H9 (cell line): ENCODE data around the gene SCP2D1. TPM values are rescaled to one million over a fixed set of nuclear protein-coding genes. Genes with fewer than 3 reads are reported as not detected.

Experiments used
- DNase-seq: peaks from one replicate; pipeline ENCODE4 v3.0.0-alpha.2; 2017
- H2AFZ ChIP-seq: one replicate; pipeline ENCODE4 v1.6.1; 2013; ENCODE audit warnings: mild to moderate bottlenecking, low read length, control low read depth, moderate library complexity
- H2AK5ac ChIP-seq: 2 replicates; pipeline ENCODE4 v1.6.1; 2013; ENCODE audit warnings: low read length, control low read depth, mixed read lengths; ENCODE audit not compliant: insufficient read length
- H2BK120ac ChIP-seq: one replicate; pipeline ENCODE4 v1.6.1; 2013; ENCODE audit warnings: low read depth, mild to moderate bottlenecking, low read length, control low read depth, inconsistent platforms; ENCODE audit not compliant: poor library complexity, severe bottlenecking
- H2BK12ac ChIP-seq: 2 replicates; pipeline ENCODE4 v1.6.1; 2013; ENCODE audit warnings: low read length, control low read depth, mixed read lengths, low read depth; ENCODE audit not compliant: insufficient read length
- H2BK15ac ChIP-seq: 2 replicates; pipeline ENCODE4 v1.6.1; 2013; ENCODE audit warnings: low read depth, low read length, control low read depth
- H2BK20ac ChIP-seq: one replicate; pipeline ENCODE4 v1.6.1; 2013; ENCODE audit warnings: low read depth, mild to moderate bottlenecking, low read length, control low read depth, inconsistent platforms; ENCODE audit not compliant: poor library complexity, severe bottlenecking
- H2BK5ac ChIP-seq: 2 replicates; pipeline ENCODE4 v1.6.1; 2013; ENCODE audit warnings: low read length, control low read depth, mixed read lengths; ENCODE audit not compliant: insufficient read length
- H3K14ac ChIP-seq: 2 replicates; pipeline ENCODE4 v1.6.1; 2013; ENCODE audit warnings: low read length, control low read depth; ENCODE audit not compliant: insufficient read depth
- H3K18ac ChIP-seq: 2 replicates; pipeline ENCODE4 v1.6.1; 2013; ENCODE audit warnings: low read depth, mild to moderate bottlenecking, mixed read lengths, low read length, control low read depth; ENCODE audit not compliant: insufficient read length
- H3K23ac ChIP-seq: 2 replicates; pipeline ENCODE4 v1.6.1; 2013; ENCODE audit warnings: low read length, control low read depth, mixed read lengths, low read depth; ENCODE audit not compliant: insufficient read length
- H3K23me2 ChIP-seq: 2 replicates; pipeline ENCODE4 v1.6.1; 2013; ENCODE audit warnings: low read depth, mild to moderate bottlenecking, mixed read lengths, low read length, control low read depth; ENCODE audit not compliant: insufficient read length, poor library complexity, severe bottlenecking
- H3K27ac ChIP-seq: 2 replicates; pipeline ENCODE4 v1.5.1; 2013; ENCODE audit warnings: low read length, control low read depth, mixed read lengths, low read depth; ENCODE audit not compliant: insufficient read length
- H3K27me3 ChIP-seq: 2 replicates; pipeline ENCODE4 v1.6.1; 2013; ENCODE audit warnings: low read length, control low read depth, inconsistent platforms; ENCODE audit not compliant: insufficient read depth
- H3K4ac ChIP-seq: 2 replicates; pipeline ENCODE4 v1.6.1; 2013; ENCODE audit warnings: low read depth, mild to moderate bottlenecking, control low read depth, inconsistent platforms, low read length, moderate library complexity
- H3K4me1 ChIP-seq: 2 replicates; pipeline ENCODE4 v1.6.1; 2013; ENCODE audit warnings: low read length, control low read depth, inconsistent platforms; ENCODE audit not compliant: insufficient read depth
- H3K4me2 ChIP-seq: 2 replicates; pipeline ENCODE4 v1.6.1; 2013; ENCODE audit warnings: low read length, control low read depth, mixed read lengths; ENCODE audit not compliant: insufficient read length, insufficient read depth
- H3K56ac ChIP-seq: 2 replicates; pipeline ENCODE4 v1.6.1; 2013; ENCODE audit warnings: low read depth, mild to moderate bottlenecking, mixed read lengths, low read length, control low read depth; ENCODE audit not compliant: insufficient read length
- H3K79me1 ChIP-seq: 2 replicates; pipeline ENCODE4 v1.6.1; 2013; ENCODE audit warnings: low read depth, mild to moderate bottlenecking, moderate library complexity, low read length, control low read depth, inconsistent platforms; ENCODE audit not compliant: insufficient read depth, poor library complexity, severe bottlenecking
- H3K79me2 ChIP-seq: 2 replicates; pipeline ENCODE4 v1.6.1; 2013; ENCODE audit warnings: low read length, control low read depth, inconsistent platforms; ENCODE audit not compliant: insufficient read depth
- H3K9ac ChIP-seq: 2 replicates; pipeline ENCODE4 v1.6.1; 2013; ENCODE audit warnings: low read length, control low read depth, mixed read lengths; ENCODE audit not compliant: insufficient read length; ENCODE audit errors: extremely low read depth
- H3K9me3 ChIP-seq: one replicate; pipeline ENCODE4 v1.6.1; 2013; ENCODE audit warnings: low read depth, low read length, inconsistent platforms; ENCODE audit not compliant: control insufficient read depth
- H3T11ph ChIP-seq: one replicate; pipeline ENCODE4 v1.6.1; 2013; ENCODE audit warnings: mild to moderate bottlenecking, low read length, control low read depth, inconsistent platforms
- H4K20me1 ChIP-seq: one replicate; pipeline ENCODE4 v1.6.1; 2013; ENCODE audit not compliant: control insufficient read depth, insufficient read length, insufficient read depth
- H4K5ac ChIP-seq: 2 replicates; pipeline ENCODE4 v1.6.1; 2013; ENCODE audit warnings: low read depth, mild to moderate bottlenecking, mixed read lengths, low read length, control low read depth; ENCODE audit not compliant: insufficient read length
- H4K8ac ChIP-seq: replicated peaks from 2 replicates; pipeline ENCODE4 v1.6.1; 2013; ENCODE audit warnings: low read length, control low read depth, mixed read lengths, low read depth; ENCODE audit not compliant: insufficient read length
- H4K91ac ChIP-seq: 2 replicates; pipeline ENCODE4 v1.6.1; 2013; ENCODE audit warnings: low read depth, mild to moderate bottlenecking, moderate library complexity, mixed read lengths, low read length, control low read depth; ENCODE audit not compliant: insufficient read length
- H3K27ac Mint-ChIP-seq, 3 experiments: 2 replicates in 2 of 3; 3 replicates in 1 of 3; pipeline ENCODE4 v1.8.0; 2020 to 2021; ENCODE audit warnings: mixed read lengths in 3 of 3, mild to moderate bottlenecking in 1 of 3, moderate library complexity in 1 of 3
- H3K27me3 Mint-ChIP-seq: 2 replicates; pipeline ENCODE4 v1.8.0; 2021; ENCODE audit warnings: low read depth, mild to moderate bottlenecking, moderate library complexity, mixed read lengths
- H3K36me3 Mint-ChIP-seq, 3 experiments: 2 replicates in 2 of 3; 3 replicates in 1 of 3; pipeline ENCODE4 v1.8.0; 2020 to 2021; ENCODE audit warnings: low read depth in 3 of 3, mixed read lengths in 3 of 3; ENCODE audit not compliant: insufficient read depth in 1 of 3
- H3K4me1 Mint-ChIP-seq, 2 experiments: 2 replicates each; pipeline ENCODE4 v1.8.0; 2020; ENCODE audit warnings: mixed read lengths in 2 of 2
- H3K4me3 Mint-ChIP-seq, 2 experiments: 2 replicates in 1 of 2; 3 replicates in 1 of 2; pipeline ENCODE4 v1.8.0; 2020 to 2021; ENCODE audit warnings: mild to moderate bottlenecking in 2 of 2, mixed read lengths in 2 of 2, moderate library complexity in 1 of 2
- H3K9me3 Mint-ChIP-seq, 2 experiments: 2 replicates in 1 of 2; 3 replicates in 1 of 2; pipeline ENCODE4 v1.8.0; 2020; ENCODE audit warnings: mild to moderate bottlenecking in 2 of 2, mixed read lengths in 2 of 2, moderate library complexity in 1 of 2
- CTCF ChIP-seq: fragments of 200-600 bp; sonication (generic); conservative IDR thresholded peaks from 3 replicates; pipeline ENCODE4 v1.8.0; 2021; ENCODE audit warnings: antibody characterized with exemption, mild to moderate bottlenecking
- WGBS: extraction: QIAGEN DNeasy Blood & Tissue Kit; methylation state at CpG from one replicate; pipeline ENCODE4 v1.1.7; 2013; ENCODE audit warnings: missing lambda C conversion rate, low lambda C conversion rate, mixed read lengths; ENCODE audit not compliant: insufficient read length; ENCODE audit errors: extremely low coverage; 5-methylcytosine and 5-hydroxymethylcytosine counted together
- total RNA-seq: library from RNA; stranded (reverse); gene quantifications from 2 replicates; pipeline ENCODE4 v1.2.1, GENCODE V29; 2021

The SCP2D1 gene
- total RNA-seq, 1 experiment from 2014 or later = not detected

GRCh38 chr20:18857640-18858039, 44.1 kb downstream of the SCP2D1 start:
- no peak for DNase-seq
- H3K4me1 Mint-ChIP-seq = peaks cover 7 to 8% of the 10 kb centered on the region in 2 experiments; a peak in 3 of 4 replicates

More at GRCh38 chr20:18857640-18858039, 44.1 kb downstream of the SCP2D1 start:
- WGBS = no CpG with 5 or more reads among the region's 1 CpG
- no peaks in the 10 kb centered on the region for H3K79me2 ChIP-seq
- H3K56ac ChIP-seq = no peak overlapping the region
- H4K20me1 ChIP-seq = no peaks in the 10 kb centered on the region
- no peak overlapping the region for H2AK5ac ChIP-seq
- H4K91ac ChIP-seq = no peak overlapping the region
- H3K14ac ChIP-seq = no peak overlapping the region
- no peak overlapping the region for H3K4me3 Mint-ChIP-seq
- H3K4ac ChIP-seq = no peak overlapping the region
- H2BK120ac ChIP-seq = no peak overlapping the region
- peaks cover 36% of the 10 kb centered on the region for H3K27me3 ChIP-seq
- H2AFZ ChIP-seq = no peak overlapping the region
- H3K27ac Mint-ChIP-seq = no peak overlapping the region
- no peak overlapping the region for H3K23ac ChIP-seq
- no peak overlapping the region for H3K18ac ChIP-seq
- H3K27me3 Mint-ChIP-seq = peaks cover 95% of the 10 kb centered on the region
- no peaks in the 10 kb centered on the region for H3K23me2 ChIP-seq
- no peak overlapping the region for H4K5ac ChIP-seq
- no peaks in the 10 kb centered on the region for H3K79me1 ChIP-seq
- H2BK15ac ChIP-seq = no peak overlapping the region
- no peaks in the 10 kb centered on the region for H3K9me3 ChIP-seq
- peaks cover 6 to 12% of the 10 kb centered on the region in 2 experiments for H3K9me3 Mint-ChIP-seq
- no peak overlapping the region for H2BK20ac ChIP-seq
- no peak overlapping the region for H4K8ac ChIP-seq
- no peak overlapping the region for H2BK12ac ChIP-seq
- H2BK5ac ChIP-seq = no peak overlapping the region
- H3K9ac ChIP-seq = no peak overlapping the region
- no peak overlapping the region for H3K27ac ChIP-seq
- no peaks in the 10 kb centered on the region for H3K4me1 ChIP-seq
- H3K4me2 ChIP-seq = no peak overlapping the region
- no peak for TF ChIP-seq CTCF
- peaks cover 0 to 1% (median 0%) of the 10 kb centered on the region in 3 experiments; a peak in 1 of 7 replicates for H3K36me3 Mint-ChIP-seq
- no peak overlapping the region for H3T11ph ChIP-seq
